H1 (cell line): ENCODE data around the gene GGA2.

Experiments
- CBX5 ChIP-seq: fragments of 300-800, 300-1000 bp; sonication (generic); IDR thresholded peaks from 2 replicates; pipeline ENCODE4 v1.7.1; 2016; ENCODE audit warnings: antibody characterized with exemption, low read length, low read depth
- CTCF ChIP-seq, 3 experiments: IDR thresholded peaks; 1 replicate in 2 of 3; 2 replicates in 1 of 3; pipeline versions ENCODE4 v1.5.1 to v1.6.1; 2011; ENCODE audit warnings: low read length in 3 of 3, mild to moderate bottlenecking in 3 of 3, inconsistent platforms in 2 of 3, low read depth in 1 of 3, moderate library complexity in 1 of 3; ENCODE audit not compliant: insufficient read depth in 1 of 3; ENCODE audit errors: control extremely low read depth in 1 of 3
- EZH2 ChIP-seq: fragments of 200-600 bp; sonication (generic); IDR thresholded peaks from 2 replicates; pipeline ENCODE4 v1.7.1; 2012; ENCODE audit warnings: low read depth, mild to moderate bottlenecking, moderate library complexity, low read length, inconsistent platforms; ENCODE audit not compliant: severe bottlenecking
- GTF2F1 ChIP-seq: IDR thresholded peaks from 2 replicates; pipeline ENCODE4 v1.6.1; 2012; ENCODE audit warnings: low read depth, low read length, improper control_type of control experiment, borderline replicate concordance
- HDAC6 ChIP-seq: IDR thresholded peaks from one replicate; pipeline ENCODE4 v1.7.1; 2012; ENCODE audit warnings: low read depth, mild to moderate bottlenecking, inconsistent platforms, low read length, moderate library complexity
- MAX ChIP-seq: IDR thresholded peaks from 2 replicates; pipeline ENCODE4 v1.6.1; 2012; ENCODE audit warnings: inconsistent platforms
- POLR2A ChIP-seq, 2 experiments: IDR thresholded peaks; 1 replicate in 1 of 2; 2 replicates in 1 of 2; pipeline ENCODE4 v1.6.1; 2011; ENCODE audit warnings: low read depth in 2 of 2, low read length in 2 of 2, mild to moderate bottlenecking in 2 of 2; ENCODE audit errors: control extremely low read depth in 1 of 2
- POLR2AphosphoS5 ChIP-seq: IDR thresholded peaks from 2 replicates; pipeline ENCODE4 v1.6.1; 2011; ENCODE audit warnings: low read depth, low read length
- SRF ChIP-seq: IDR thresholded peaks from 2 replicates; pipeline ENCODE4 v1.6.1; 2011; ENCODE audit warnings: mild to moderate bottlenecking, low read depth, low read length, moderate library complexity
- YY1 ChIP-seq: IDR thresholded peaks from 2 replicates; pipeline ENCODE4 v1.6.1; 2011; ENCODE audit warnings: low read depth, mild to moderate bottlenecking, low read length

- no peak for TF ChIP-seq CTCF (IDR thresholded peaks at IDR 0.05; ENCODE audit: control extremely low read depth in 1 of 3, insufficient read depth in 1 of 3, low read depth in 1 of 3, low read length in 3 of 3)
- no peak for TF ChIP-seq GTF2F1
- TF ChIP-seq YY1: no peak
- TF ChIP-seq HDAC6: no peak
- no peak for TF ChIP-seq POLR2A (IDR thresholded peaks at IDR 0.05; ENCODE audit: control extremely low read depth in 1 of 2, low read depth in 2 of 2, low read length in 2 of 2)
- TF ChIP-seq POLR2AphosphoS5: no peak
- TF ChIP-seq EZH2: no peak
- no peak for TF ChIP-seq MAX
- no peak for TF ChIP-seq SRF
- no peak for TF ChIP-seq CBX5
Measured at GRCh38 chr16:23538919-23539278, 28.6 kb upstream of the GGA2 start.
